Stimulated activated CD8-positive, alpha-beta memory T cell treated with anti-CD3 and anti-CD28 coated beads, Interleukin-12 subunit alpha, Interleukin-12 subunit beta, amount 100 ng/mL, for 1 hour (primary cell): ENCODE measurements around the gene PLEKHG5.

Source experiments
- DNase-seq: peaks from one replicate; pipeline ENCODE4 v3.0.0-alpha.2; 2020; ENCODE audit warnings: low read depth

Gene PLEKHG5, protein sequence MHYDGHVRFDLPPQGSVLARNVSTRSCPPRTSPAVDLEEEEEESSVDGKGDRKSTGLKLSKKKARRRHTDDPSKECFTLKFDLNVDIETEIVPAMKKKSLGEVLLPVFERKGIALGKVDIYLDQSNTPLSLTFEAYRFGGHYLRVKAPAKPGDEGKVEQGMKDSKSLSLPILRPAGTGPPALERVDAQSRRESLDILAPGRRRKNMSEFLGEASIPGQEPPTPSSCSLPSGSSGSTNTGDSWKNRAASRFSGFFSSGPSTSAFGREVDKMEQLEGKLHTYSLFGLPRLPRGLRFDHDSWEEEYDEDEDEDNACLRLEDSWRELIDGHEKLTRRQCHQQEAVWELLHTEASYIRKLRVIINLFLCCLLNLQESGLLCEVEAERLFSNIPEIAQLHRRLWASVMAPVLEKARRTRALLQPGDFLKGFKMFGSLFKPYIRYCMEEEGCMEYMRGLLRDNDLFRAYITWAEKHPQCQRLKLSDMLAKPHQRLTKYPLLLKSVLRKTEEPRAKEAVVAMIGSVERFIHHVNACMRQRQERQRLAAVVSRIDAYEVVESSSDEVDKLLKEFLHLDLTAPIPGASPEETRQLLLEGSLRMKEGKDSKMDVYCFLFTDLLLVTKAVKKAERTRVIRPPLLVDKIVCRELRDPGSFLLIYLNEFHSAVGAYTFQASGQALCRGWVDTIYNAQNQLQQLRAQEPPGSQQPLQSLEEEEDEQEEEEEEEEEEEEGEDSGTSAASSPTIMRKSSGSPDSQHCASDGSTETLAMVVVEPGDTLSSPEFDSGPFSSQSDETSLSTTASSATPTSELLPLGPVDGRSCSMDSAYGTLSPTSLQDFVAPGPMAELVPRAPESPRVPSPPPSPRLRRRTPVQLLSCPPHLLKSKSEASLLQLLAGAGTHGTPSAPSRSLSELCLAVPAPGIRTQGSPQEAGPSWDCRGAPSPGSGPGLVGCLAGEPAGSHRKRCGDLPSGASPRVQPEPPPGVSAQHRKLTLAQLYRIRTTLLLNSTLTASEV

DNA sequence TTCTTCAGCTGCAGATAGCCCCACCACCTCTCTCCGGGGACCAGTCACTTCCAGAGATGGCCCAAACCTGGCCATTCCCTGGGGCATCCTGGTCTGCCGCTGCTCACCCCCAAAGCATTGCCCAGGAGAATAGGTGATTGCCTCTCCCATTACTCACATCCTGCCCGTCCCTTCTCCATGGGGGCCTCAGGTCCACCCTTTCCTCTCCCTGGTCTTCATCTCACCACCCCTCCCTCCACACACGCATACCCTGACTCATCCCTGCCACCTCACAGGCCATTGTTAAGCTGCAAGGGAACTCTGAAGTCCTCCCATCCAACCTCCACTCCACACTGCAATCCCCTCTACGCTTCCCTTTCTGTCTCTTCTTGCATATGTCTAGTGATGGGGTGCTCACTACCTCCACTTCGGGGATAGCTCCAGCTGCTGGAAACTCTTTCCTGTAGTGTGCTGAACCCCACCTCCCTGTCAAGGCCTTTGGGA lies at the start of gene PLEKHG5:
TSS of gene PLEKHG5 (minus strand) at position 188 of the 483 bp plus-strand sequence. CDS start 14,096 bp downstream, outside the sequence.
- no peak for DNase-seq

DNA sequence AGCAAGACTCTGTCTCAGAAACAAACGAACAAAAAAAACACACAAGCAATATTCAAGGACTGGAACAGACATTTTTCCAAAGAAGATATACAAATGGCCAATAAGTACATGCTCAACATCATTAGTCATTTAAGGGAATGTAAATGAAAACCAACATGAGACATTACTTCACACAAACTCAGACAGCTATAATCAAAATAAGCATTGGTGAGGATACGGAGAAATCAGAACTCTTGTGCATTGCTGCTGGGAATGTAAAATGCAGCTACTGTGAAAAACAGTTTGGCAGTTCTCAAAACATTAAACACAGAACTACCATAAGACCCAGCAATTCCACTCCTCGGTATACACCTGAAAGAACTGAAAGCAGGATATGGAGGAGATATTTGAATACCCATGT lies 47.5 kb upstream of the PLEKHG5 start:
- no peak for DNase-seq

DNA sequence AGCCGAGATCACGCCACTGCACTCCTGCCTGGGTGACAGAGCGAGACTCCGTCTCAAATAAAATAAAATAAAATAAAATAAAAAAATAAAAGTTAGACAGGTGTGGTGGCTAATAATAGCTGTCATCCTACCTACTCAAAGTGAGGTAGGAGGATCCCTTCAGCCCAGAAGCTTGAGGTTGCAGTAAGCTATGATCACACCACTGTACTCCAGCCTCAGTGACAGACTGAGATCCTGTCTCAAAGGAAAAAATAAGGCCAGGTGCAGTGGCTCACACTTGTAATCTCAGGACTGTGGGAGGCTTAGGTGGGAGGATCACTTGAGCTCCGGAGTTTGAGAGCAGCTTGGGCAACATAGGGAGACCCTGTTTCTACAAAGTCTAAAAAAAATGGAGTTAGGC lies 44.8 kb upstream of the PLEKHG5 start:
- DNase-seq: no peak

DNA sequence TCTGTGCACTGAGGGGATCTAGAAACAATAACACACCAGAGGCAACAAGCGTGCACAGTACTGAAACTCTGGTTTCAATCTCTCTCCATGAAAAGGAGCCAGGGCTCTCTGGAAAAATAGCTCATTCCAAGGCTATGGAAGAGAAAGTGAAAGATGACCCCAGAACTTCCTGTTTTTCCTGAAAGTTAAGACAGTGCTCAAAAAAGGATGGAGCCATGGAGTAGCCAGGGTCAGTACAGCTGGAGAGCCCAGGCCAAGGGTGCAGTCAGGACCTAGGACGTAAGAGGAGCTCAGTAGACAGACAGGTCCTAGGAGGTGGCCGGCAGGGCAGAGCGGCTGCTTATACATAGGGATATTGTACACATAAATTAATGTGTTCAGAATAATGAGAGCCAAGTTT lies 43.7 kb upstream of the PLEKHG5 start:
- no peak for DNase-seq

DNA sequence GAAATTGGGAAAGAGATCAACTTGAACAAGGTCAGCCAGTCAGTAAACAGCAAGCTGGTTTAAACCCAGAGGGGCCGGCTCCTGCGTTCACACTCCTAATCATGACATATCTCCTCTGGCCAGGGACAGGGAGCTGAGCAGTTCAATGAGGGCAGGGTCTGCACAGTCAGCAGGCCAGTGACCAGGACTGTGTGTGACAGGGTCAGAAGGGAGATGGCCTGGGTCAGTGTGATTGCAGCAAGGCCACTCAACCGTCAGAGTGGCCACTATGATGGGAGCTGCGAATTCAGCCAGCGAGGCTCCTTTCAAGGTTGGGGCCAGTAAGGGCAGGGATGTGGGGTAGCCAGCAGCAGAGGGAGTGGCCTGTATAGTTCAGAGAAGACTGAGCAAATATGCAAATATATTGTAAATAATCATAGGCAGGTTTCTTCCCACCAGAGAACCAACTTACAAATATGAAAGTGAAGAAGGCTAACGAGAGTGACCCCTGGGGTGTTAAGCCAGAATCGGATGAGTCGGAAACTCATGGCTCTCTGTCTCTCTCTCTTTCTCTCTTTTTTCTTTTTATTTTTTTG lies 42.9 kb upstream of the PLEKHG5 start:
- no peak for DNase-seq

GRCh38 chr1:6531996-6532395 lies 40.5 kb upstream of the PLEKHG5 start:
- no peak for DNase-seq

DNA sequence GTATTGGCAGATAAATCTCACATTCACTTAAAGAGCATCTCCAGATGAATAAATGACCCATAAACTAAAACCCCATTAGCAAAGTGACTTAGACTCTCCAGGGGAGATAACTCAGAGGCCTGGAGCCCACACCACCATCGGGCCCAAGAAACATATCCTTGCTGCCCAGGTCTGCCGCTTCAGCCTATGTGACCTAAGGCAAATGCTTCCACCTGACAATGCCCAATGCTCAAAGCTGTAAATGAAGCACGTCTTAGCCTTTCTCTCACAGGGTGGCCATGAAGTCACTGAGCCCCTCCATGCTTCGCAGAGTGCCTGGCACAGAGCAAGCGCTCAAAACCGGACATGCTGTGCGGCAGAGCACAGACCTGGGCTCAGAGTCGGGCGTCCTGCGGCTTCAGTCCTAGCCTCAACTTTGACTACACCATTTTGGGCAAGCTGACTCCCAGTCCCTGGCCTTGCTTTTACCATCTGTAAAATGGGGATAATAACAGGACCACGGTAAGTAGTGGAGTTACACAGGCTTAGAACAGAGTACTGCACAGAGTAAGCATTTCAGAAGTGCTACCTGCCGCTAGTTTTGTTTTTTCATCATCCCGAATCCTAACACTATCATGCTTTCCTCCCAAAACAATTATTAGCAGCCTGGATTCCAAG lies 39.2 kb upstream of the PLEKHG5 start:
- DNase-seq: no peak

DNA sequence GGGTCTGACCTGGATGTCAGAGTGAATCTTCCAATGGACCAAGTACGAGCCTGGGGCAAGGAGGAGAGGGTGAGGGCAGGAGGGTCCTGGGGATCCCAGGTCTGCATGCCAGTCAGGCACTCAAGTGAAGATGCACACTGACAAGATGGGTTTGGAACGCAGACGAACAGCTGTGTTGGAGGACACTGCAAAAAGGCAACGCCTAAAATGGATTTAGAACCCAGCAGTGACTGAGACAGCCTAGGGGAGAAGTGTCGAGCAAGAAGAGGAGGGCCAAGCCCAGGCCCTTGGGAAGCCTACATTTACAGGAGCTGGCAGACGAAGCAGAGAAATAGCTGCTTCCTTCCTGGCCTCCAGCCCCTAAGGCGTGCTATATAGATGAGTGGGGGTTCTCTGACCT lies 37.0 kb upstream of the PLEKHG5 start:
- no peak for DNase-seq

DNA sequence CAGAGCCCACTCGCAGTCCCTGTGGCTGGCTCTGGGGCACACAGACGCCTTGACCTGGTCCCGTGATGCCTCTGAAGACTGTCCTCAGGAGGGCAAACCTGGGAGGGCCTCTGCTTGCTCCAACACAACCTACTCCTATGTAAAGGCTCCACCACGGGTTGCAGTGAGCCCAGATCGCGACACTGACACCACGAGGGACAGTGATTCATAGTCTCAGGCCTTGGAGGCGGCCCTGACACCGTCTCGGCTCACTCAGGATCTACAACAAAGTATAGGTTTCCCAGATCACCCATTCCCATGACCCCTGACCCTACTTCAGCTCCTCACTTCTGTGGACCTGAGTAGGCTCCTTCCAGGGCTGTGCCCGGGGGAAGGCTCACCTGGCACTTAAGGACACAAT lies 34.8 kb upstream of the PLEKHG5 start:
- DNase-seq: no peak

DNA sequence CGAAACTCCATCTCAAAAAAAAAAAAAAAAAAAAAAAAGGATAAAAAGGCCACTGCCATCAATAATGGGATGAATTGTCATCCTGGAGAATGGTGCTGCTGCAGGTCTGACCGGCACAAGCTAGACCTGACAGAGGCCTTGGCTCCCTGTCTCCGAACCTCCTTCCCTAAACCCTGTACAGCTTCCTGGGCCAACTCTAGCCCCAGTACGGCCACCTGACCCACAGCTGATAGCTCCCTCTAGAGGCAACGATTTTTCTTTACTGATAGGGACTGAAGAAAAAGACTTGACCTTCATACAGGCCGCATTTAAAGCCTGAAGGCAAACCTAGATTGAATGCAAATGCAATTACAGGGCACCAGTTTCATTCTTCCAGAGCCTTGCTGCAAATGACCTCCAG lies 32.1 kb upstream of the PLEKHG5 start:
- DNase-seq: no peak

DNA sequence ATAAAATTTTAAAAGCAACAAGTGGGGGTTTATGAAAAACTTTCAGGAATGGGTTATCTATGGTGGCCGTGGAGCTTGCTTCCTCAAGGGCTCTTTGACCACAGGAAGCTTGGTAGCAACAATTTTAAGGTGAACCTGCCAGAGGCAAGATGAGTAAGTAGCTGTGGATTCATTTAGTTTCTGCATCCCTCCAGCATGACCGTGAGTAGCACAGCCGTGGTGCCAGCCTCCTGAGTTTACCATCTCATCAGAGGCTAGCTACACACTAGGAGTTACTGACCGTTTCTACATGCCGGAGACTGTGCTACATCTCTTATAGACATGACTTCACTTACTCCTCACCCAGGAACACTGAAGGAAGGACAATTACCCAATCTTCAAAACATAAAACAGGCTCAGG lies 30.1 kb upstream of the PLEKHG5 start:
- no peak for DNase-seq

DNA sequence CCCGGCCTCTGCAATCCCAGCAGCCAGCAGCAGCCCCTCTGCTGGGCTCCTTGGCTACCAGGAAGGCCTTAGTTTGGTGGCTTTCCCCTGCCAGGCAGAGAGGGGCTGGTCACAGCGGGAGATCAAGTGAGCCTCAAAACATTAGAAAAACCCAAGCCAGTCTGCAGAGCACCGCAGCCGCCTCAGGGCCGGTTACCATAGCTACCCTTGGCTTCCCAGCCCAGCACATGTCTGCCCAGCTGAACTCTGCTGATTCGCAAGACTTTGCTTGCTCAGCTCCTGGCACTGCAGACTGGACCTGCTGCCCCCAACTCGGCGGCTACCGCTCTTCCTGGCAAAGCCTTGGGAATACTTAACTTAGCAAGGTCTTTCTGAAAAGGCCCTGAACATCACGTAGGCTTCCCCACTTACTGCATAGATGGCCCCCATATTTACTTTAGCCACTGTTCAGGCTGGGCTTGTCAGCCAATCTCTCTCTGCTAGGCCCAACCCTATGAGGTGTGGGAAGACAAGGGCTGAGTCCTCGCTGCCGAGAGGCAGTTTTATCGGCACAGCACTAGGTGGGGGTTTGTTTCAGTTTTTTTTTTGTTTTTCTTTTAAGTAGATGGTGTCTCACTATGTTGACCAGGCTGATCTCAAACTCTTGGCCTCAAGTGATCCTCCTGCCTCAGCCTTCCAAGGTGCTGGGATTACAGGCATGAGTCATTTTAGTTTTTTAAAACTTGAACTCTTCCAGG lies 28.6 kb upstream of the PLEKHG5 start:
- no peak for DNase-seq

GRCh38 chr1:6519491-6519934 lies 28.0 kb upstream of the PLEKHG5 start:
- no peak for DNase-seq

GRCh38 chr1:6517435-6517851 lies 26.0 kb upstream of the PLEKHG5 start:
- DNase-seq: no peak

- no peak for DNase-seq
These were observed 24.3 kb upstream of the PLEKHG5 start for GRCh38 chr1:6515771-6516170.

GRCh38 chr1:6513320-6513801 lies 21.9 kb upstream of the PLEKHG5 start:
- no peak for DNase-seq

GRCh38 chr1:6512908-6513280 lies 21.4 kb upstream of the PLEKHG5 start:
- DNase-seq: no peak

DNA sequence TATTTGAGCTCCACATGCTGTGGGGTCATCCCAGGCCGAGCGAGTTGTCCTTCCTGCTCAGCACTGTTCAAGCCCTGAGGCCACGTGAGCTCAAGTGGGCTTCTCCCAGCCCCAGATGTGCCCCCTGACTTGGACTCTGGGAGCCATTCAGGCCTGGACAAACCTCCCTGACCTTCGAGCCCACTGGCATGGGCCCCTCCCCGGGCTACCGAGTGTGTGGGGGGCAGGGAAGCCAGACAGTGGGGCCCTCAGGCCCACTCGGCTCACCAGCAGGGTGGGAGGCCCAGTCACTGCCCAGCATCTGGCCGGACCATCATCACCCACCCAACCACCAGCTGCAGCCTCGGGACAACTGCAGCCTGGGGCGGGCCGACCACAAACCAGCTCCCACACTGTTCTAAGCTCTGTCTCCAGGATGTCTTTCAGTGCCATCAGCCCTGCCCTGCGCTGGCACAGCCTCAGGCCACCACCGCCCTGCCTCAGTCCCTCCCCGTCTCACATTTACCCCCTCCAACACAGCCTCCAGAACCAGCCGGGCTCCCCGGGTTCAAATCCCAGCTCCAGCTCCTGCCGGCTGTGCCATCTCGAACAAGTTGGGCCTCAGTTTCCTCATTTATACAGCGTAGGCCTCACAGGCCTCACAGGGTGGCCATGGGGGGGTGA lies 20.9 kb upstream of the PLEKHG5 start:
- no peak for DNase-seq

GRCh38 chr1:6511561-6512244 lies 20.2 kb upstream of the PLEKHG5 start:
- DNase-seq: no peak

DNA sequence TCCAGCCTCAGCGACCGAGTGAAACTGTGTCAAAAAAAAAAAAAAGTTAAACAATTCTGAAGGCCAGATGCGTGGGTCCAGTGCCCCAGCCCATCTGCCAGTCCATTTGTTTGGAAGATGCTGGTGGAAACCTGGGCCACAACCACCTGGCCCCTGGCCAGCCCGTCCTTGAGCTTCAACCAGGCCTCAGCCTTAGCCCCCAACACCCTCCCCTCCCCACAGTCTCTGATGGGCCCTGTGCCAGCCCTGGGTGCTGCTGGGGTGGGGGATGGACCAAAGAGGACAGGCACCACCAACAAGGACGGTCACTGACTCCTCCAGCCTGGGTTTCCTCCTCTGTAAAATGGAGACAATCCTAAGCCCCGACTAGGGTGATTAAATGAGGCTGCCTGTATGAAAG lies 19.6 kb upstream of the PLEKHG5 start:
- no peak for DNase-seq
